ENCODE measurements around the gene NUMBL. TPM values are rescaled to one million over a fixed set of nuclear protein-coding genes. Genes with fewer than 3 reads are reported as not detected.

The NUMBL gene
- polyA plus RNA-seq, 1 donor from 2014 or later, result 20.5 TPM

DNA sequence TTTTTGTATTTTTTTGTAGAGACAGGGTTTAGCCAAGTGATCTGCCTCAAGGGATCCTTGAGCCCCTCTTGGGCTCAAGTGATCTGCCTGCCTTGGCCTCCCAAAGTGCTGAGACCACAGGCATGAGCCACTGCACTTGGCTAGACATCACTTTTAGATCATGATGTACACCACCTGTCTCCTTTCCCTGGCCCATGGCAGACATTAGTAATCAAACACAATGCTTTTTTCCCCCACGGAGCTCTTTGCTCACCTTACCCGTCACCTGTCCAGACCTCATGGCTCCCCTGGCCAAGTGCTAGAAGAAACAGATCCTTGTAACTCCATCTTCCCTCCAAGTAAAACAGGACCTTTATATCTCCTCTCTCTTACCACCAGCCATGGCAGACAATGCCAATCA lies 18.4 kb downstream of the NUMBL start:
- Histone ChIP-seq H3K9me2 (ENCODE audit: insufficient read depth, low read length) (no peaks in the 10 kb centered on the region), H3K79me2 (replicated peaks; ENCODE audit: insufficient read depth, low read length) (no peaks in the 10 kb centered on the region), H3K9me3 (ENCODE audit: low read length) (peaks cover 9% of the 10 kb centered on the region), H3K4me2 (ENCODE audit: low read length) (no peak overlapping the region), H3K36me3 (ENCODE audit: insufficient read depth, low read length) (peaks cover 25% of the 10 kb centered on the region), H3K9ac (ENCODE audit: low read length) (no peak overlapping the region), H3K27ac (ENCODE audit: low read length) (no peak overlapping the region), H3K4me3 (ENCODE audit: low read length) (no peak overlapping the region), H2AFZ (ENCODE audit: low read depth, low read length) (no peak overlapping the region), H3K27me3 (ENCODE audit: insufficient read depth, low read depth, low read length) (no peaks in the 10 kb centered on the region), H3F3A (ENCODE audit: insufficient read depth, low read length, poor library complexity, severe bottlenecking) (no peaks in the 10 kb centered on the region), H4K20me1 (ENCODE audit: insufficient read depth) (no peaks in the 10 kb centered on the region)
- no peak for TF ChIP-seq EZH2 (IDR thresholded peaks at IDR 0.05; ENCODE audit: borderline replicate concordance, insufficient read depth, low read length, poor library complexity, severe bottlenecking)
- TF ChIP-seq TAF1 (IDR thresholded peaks at IDR 0.05; ENCODE audit: low read depth), result no peak
- TF ChIP-seq CTCF (IDR thresholded peaks at IDR 0.05; ENCODE audit: poor library complexity, severe bottlenecking), result no peak
- TF ChIP-seq MXI1 (conservative IDR thresholded peaks at IDR 0.05; ENCODE audit: poor library complexity, severe bottlenecking), result no peak
- TF ChIP-seq REST (IDR thresholded peaks at IDR 0.05; ENCODE audit: borderline replicate concordance), result no peak

DNA sequence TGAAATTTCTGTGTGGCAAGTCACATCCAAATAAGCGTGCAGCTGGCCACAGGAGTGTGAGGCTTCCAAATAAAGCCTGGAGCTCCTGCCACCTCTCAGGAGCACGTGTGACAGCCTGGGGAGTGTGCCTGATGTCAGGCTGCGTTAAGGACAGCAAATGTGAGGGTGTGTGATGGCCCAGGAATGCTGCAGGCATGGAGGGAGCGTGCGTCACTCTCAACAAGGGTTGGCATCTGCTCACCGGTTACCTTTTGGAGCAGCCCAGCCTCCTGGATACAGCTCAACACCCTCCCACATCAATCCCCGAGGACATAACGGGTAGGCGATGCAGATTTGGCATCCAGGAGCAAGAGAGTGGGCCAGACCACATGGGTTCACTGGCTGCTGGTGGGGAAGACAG lies 19.0 kb downstream of the NUMBL start:
- H3K27ac ChIP-seq (ENCODE audit: low read length), result no peak overlapping the region

GRCh38 chr19:40668991-40669614 lies 21.3 kb downstream of the NUMBL start:
- TF ChIP-seq SMC3 (conservative IDR thresholded peaks at IDR 0.05; ENCODE audit: poor library complexity), result no peak
- TF ChIP-seq TAF1 (IDR thresholded peaks at IDR 0.05; ENCODE audit: low read depth), result no peak
- TF ChIP-seq MXI1 (conservative IDR thresholded peaks at IDR 0.05; ENCODE audit: poor library complexity, severe bottlenecking), result no peak
- TF ChIP-seq EP300 (conservative IDR thresholded peaks at IDR 0.05; ENCODE audit: poor library complexity, severe bottlenecking), result no peak
- TF ChIP-seq REST (IDR thresholded peaks at IDR 0.05; ENCODE audit: borderline replicate concordance), result no peak
- TF ChIP-seq EZH2 (IDR thresholded peaks at IDR 0.05; ENCODE audit: borderline replicate concordance, insufficient read depth, low read length, poor library complexity, severe bottlenecking), result no peak
- TF ChIP-seq CTCF (IDR thresholded peaks at IDR 0.05; ENCODE audit: poor library complexity, severe bottlenecking), result no peak
- TF ChIP-seq POLR2AphosphoS5 (IDR thresholded peaks at IDR 0.05), result no peak
- no peak for TF ChIP-seq RAD21 (conservative IDR thresholded peaks at IDR 0.05)

More for the DNA sequence above, 19.0 kb downstream of the NUMBL start:
- Histone ChIP-seq H3K36me3 (ENCODE audit: insufficient read depth, low read length) (peaks cover 25% of the 10 kb centered on the region), H3K9me2 (ENCODE audit: insufficient read depth, low read length) (no peaks in the 10 kb centered on the region), H3K9ac (ENCODE audit: low read length) (no peak overlapping the region), H2AFZ (ENCODE audit: low read depth, low read length) (no peak overlapping the region), H3F3A (ENCODE audit: insufficient read depth, low read length, poor library complexity, severe bottlenecking) (no peaks in the 10 kb centered on the region), H3K4me2 (ENCODE audit: low read length) (no peak overlapping the region), H4K20me1 (ENCODE audit: insufficient read depth) (no peaks in the 10 kb centered on the region), H3K79me2 (replicated peaks; ENCODE audit: insufficient read depth, low read length) (no peaks in the 10 kb centered on the region), H3K9me3 (ENCODE audit: low read length) (peaks cover 9% of the 10 kb centered on the region), H3K4me3 (ENCODE audit: low read length) (no peak overlapping the region), H3K27me3 (ENCODE audit: insufficient read depth, low read depth, low read length) (no peaks in the 10 kb centered on the region)
- no peak for TF ChIP-seq POLR2AphosphoS5 (IDR thresholded peaks at IDR 0.05)

More at GRCh38 chr19:40668991-40669614, 21.3 kb downstream of the NUMBL start:
- Histone ChIP-seq H3K9me3 (ENCODE audit: low read length) (peaks cover 9% of the 10 kb centered on the region), H3K4me2 (ENCODE audit: low read length) (no peak overlapping the region), H3F3A (ENCODE audit: insufficient read depth, low read length, poor library complexity, severe bottlenecking) (no peaks in the 10 kb centered on the region), H3K27me3 (ENCODE audit: insufficient read depth, low read depth, low read length) (no peaks in the 10 kb centered on the region), H3K9me2 (ENCODE audit: insufficient read depth, low read length) (no peaks in the 10 kb centered on the region), H3K79me2 (replicated peaks; ENCODE audit: insufficient read depth, low read length) (no peaks in the 10 kb centered on the region), H3K27ac (ENCODE audit: low read length) (no peak overlapping the region), H3K4me3 (ENCODE audit: low read length) (no peak overlapping the region), H2AFZ (ENCODE audit: low read depth, low read length) (no peak overlapping the region), H3K9ac (ENCODE audit: low read length) (no peak overlapping the region), H4K20me1 (ENCODE audit: insufficient read depth) (no peaks in the 10 kb centered on the region), H3K36me3 (ENCODE audit: insufficient read depth, low read length) (peaks cover 25% of the 10 kb centered on the region)

Data from neural cell (in vitro differentiated cells).